GM06990 (cell line): ENCODE measurements around the gene SAMD14.
A peak's percentile ranks its signal among the peaks of the same experiment; 100 is the strongest.

ENCODE experiments used
- DNase-seq: peaks from one replicate; pipeline ENCODE4 v3.0.0-alpha.2; 2011; ENCODE audit not compliant: insufficient read length; ENCODE audit errors: extremely low read depth
- H3K27me3 ChIP-seq: replicated peaks from 2 replicates; pipeline ENCODE4 v1.6.0; 2011; ENCODE audit warnings: low read length; ENCODE audit not compliant: control insufficient read depth, insufficient read depth
- H3K36me3 ChIP-seq: 2 replicates; pipeline ENCODE4 v1.5.1; 2011; ENCODE audit warnings: low read length; ENCODE audit not compliant: control insufficient read depth, insufficient read depth
- H3K4me3 ChIP-seq: replicated peaks from 2 replicates; pipeline ENCODE4 v1.5.1; 2011; ENCODE audit warnings: low read depth, mild to moderate bottlenecking, control low read depth, low read length
- TF ChIP-seq, protein P1 (sequence below): IDR thresholded peaks from 2 replicates; pipeline ENCODE4 v1.5.1; 2011; ENCODE audit warnings: low read length, control low read depth, mild to moderate bottlenecking, inconsistent platforms; ENCODE audit not compliant: insufficient read depth, poor library complexity, severe bottlenecking

SAMD14 gene

DNA sequence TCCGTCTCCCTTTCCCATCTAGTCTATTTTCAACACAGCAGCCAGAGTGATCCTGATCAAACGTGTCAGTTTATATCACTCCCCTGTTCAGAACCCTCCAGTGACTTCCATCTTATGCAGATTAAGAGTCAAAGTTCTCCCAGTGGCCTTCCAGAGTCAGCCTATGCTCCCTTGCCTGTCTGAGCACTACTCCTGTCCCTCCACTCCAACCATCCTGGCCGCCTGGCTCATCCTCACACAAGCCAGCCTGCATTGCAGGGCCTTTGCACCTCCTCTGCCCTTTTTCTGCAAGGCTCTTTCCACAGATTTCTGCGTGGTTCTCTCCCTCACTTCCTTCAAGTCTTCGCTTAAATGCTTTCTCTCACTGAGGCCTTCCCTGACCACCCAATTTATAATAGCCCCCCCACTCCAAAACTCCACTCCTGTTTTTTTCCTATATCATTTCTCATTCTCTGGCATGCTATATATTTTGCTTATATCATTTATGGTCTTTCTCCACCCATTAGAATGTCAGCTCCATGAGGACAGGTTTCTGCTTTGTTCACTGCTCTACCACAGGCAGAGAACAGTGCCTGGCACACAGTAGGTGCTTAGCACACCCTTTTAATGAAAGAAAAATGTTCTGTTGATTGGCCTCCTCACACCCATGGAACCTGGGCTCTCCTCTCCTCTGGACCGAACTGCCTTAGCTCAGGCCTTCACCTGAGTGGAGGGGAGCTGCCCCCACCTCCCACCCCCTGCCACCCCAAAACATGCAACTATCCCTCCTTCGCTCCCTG is 9.3 kb downstream of the SAMD14 start:
- TF ChIP-seq, protein P1, sequence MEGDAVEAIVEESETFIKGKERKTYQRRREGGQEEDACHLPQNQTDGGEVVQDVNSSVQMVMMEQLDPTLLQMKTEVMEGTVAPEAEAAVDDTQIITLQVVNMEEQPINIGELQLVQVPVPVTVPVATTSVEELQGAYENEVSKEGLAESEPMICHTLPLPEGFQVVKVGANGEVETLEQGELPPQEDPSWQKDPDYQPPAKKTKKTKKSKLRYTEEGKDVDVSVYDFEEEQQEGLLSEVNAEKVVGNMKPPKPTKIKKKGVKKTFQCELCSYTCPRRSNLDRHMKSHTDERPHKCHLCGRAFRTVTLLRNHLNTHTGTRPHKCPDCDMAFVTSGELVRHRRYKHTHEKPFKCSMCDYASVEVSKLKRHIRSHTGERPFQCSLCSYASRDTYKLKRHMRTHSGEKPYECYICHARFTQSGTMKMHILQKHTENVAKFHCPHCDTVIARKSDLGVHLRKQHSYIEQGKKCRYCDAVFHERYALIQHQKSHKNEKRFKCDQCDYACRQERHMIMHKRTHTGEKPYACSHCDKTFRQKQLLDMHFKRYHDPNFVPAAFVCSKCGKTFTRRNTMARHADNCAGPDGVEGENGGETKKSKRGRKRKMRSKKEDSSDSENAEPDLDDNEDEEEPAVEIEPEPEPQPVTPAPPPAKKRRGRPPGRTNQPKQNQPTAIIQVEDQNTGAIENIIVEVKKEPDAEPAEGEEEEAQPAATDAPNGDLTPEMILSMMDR, result no peak
- H3K36me3 ChIP-seq, result no peaks in the 10 kb centered on the region
- no peak for DNase-seq
- H3K4me3 ChIP-seq, result no peak overlapping the region
- H3K27me3 ChIP-seq, result no peaks in the 10 kb centered on the region; the same call in none of the 2 replicates

GRCh38 chr17:50118828-50119218 is 11.1 kb downstream of the SAMD14 start:
- Histone ChIP-seq H3K27me3 (no peaks in the 10 kb centered on the region; the same call in none of the 2 replicates), H3K36me3 (no peaks in the 10 kb centered on the region), H3K4me3 (no peak overlapping the region)
- DNase-seq, result no peak
- TF ChIP-seq, protein P1, result no peak

GRCh38 chr17:50118076-50118827 is 11.7 kb downstream of the SAMD14 start:
- TF ChIP-seq, protein P1, result no peak
- DNase-seq, result no peak
- H3K27me3 ChIP-seq, result no peaks in the 10 kb centered on the region; the same call in none of the 2 replicates
- H3K36me3 ChIP-seq, result no peaks in the 10 kb centered on the region
- no peak overlapping the region for H3K4me3 ChIP-seq

DNA sequence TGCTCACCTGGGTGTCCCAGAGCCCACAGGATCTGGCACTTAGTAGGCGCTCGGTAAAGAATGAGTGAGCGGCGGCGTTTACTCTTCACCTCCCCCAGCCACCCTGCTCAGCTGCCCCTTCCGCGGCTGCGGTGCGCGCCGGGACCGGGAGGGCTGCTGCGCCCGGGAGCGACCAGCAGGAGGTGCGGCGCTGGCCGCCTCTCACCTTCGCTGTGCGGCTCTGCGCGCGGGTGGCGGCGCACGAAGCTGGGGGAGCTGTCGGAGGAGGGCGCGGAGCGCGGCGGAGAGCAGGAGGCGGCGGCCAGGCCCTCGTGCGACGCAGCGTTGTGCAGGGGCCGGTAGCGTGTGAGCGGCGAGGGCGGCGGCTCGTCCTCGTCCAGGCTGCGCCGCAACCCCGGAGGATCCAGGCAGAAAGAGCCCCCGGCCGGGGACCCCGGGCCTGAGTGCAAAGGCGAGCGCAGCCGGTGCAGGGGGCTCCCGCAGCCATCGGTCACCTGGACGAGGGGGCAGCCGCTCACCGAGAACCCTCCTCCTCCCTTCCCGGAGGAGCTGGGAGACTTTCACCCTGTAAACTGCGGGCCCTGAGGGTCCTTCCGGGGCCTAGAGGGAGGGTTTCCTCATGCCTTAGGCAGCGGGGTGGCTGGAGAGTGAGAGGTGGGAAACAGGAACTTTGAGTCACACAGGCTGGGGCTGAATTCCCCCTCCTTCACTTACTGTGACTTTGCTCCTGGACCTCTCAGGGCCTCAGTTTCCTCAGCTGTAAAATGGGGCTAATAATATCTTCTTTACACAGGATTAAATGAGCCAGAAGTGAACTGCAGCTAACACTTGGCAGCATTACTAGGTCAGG is 12.5 kb downstream of the SAMD14 start:
- TF ChIP-seq, protein P1, result peak; percentile 39
- Histone ChIP-seq H3K27me3 (no peaks in the 10 kb centered on the region; the same call in none of the 2 replicates), H3K36me3 (no peaks in the 10 kb centered on the region), H3K4me3 (no peak overlapping the region)
- peak; percentile 75 for DNase-seq

- H3K36me3 ChIP-seq, result no peaks in the 10 kb centered on the region
- TF ChIP-seq, protein P1, result no peak
- H3K27me3 ChIP-seq, result no peaks in the 10 kb centered on the region; the same call in none of the 2 replicates
- DNase-seq, result no peak
- H3K4me3 ChIP-seq, result no peak overlapping the region
Observed at GRCh38 chr17:50115756-50116155, 14.2 kb downstream of the SAMD14 start.
